NCI-H1417 (cell line): Measurements from ENCODE around the gene C11orf86.
"Not testable (repeated sequence)": the region's sequence is repeated elsewhere in the genome, so short reads cannot be mapped to it uniquely, and the experiment has no call there.

Experiments used
- DNase-seq, 3 experiments: peaks; one replicate each; lab custom pipeline; 2025; lab: John Stamatoyannopoulos, UW

Gene C11orf86

DNA sequence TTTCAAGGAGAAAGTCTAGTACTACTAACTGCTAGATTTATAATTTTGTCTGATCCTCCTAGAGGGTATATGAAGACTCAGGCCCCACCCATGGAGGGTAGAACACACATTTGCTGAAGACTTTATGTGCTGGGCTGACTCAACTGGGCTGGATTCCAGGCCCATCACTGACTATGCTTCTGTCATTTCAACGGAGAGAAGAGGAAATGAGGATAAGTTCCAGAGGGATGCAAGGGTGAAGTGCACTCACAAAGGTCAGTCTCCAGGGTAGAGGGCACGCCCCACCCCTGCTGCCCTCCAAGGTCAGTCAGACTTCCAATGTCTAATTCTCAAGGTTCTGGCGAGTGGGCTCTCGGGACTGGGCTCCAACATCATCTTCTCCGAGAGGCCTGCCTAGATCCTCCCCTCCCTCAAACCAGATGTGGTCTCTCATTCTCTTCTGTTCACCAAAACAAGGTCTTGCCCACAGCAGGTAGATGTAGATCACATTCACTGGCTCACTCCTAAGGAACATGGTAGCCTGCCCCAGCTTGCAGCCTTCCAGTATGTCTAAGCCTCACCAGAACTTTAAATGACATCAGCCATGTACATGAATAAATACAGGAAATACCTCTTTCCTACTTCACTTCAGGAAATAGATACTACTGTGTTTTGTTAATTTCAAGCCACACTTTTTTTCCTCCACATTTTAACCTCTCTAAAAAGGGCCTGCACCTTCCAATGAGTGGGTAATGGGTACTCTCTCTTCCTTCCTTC lies 7.3 kb upstream of the C11orf86 start:
- no peak for DNase-seq

- no peak for DNase-seq
Measured at GRCh38 chr11:66969584-66970225, 5.4 kb upstream of the C11orf86 start.

- no peak for DNase-seq
Measured at GRCh38 chr11:66970371-66970806, 4.7 kb upstream of the C11orf86 start.

DNA sequence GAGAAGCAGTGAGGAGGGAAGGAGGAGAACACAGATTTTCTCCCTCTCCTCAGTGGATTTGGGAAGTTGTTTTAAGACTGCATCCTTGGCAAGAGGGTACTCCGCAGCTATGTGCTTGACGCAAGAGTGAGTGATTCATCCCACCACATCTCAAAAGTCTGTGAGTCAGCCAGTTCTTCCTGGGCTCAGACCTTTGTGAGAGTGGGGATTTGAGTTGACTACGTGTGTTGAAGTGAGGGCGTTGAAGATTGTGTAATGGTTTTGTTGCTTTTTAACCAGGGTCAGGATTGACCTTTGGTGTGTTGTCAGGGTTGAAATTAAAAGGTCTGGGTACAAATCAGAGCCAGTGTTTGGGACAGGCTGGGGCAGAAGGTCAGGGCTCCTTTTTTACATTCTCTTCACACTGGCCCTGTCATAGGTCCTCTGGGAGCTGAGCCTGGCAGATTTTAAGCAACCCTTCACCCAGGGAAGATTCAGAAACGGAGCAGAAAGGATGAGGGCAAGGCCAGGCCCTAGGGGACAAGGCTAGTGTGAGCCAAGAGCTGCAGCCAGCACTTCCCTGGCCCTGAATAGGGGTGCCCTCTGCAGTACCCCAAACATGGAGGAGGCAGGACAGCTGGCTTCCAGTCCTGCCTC lies 4.2 kb upstream of the C11orf86 start:
- no peak for DNase-seq

- no peak for DNase-seq
Measured at GRCh38 chr11:66971488-66971887, 3.6 kb upstream of the C11orf86 start.

- DNase-seq, result no peak
Measured at GRCh38 chr11:66973956-66974580, 1.0 kb upstream of the C11orf86 start.

- DNase-seq, result no peak
Measured at GRCh38 chr11:66975405-66976027, 412 bp downstream of the C11orf86 start.

DNA sequence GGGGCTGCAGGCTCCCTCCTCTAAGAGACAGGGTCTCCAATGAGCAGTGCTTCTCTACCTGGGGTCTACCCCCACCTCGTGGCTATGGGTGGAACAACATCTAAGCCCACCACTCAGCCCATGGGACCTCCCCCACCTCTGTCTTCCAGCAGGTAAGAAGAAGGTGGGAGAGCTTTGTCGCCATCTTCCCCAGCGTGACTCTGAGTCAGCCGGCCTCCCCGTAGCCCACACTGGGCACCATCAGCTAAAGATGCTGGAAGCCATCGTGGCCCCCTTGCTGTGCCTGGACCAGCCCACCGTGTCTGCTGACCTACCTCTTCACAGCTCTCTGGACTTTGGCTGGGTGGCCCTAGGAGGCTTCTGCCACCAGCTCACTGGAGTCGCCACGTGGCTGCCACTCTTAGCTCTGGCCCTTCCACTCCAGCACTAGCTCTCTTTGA lies 944 bp downstream of the C11orf86 start:
- peak in 2 of 3 experiments; percentile 32 to 63 for DNase-seq

DNA sequence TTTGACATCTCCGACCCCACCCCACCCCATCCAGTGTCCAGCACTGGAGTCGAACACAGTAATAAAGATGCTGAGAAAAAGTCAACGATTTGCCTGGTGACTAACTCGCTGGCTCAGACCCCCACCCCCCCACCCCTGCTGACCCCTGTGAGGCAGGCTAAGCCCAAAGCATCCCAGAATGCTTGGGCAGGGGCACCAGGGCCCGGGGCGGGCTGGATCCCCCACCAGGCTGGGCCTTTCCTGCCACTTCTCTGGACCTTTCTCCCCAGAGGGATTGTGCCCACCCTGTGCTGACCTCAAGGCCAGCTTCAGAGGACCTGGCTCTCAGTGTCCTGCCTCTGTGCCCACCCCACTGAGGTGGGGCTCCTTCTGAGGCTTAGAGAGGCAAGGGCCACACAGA lies 1.8 kb downstream of the C11orf86 start:
- no peak for DNase-seq

DNA sequence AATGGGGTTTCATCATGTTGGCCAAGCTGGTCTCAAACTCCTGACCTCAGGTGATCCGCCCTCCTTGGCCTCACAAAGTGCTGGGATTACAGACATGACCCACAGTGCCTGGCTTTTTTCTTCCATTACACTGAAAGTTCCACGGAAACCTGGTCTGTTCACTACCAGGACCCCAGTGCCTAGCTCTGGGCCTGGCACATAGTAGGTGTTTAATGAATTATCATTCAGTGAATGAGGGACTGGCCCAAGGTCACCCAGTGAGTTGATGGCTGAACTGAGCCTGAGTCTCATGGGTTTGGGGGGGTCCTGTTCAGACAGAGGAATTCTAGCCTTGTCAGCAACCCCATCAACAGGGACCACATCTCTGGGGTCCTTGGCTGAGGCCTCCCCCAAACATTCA lies 3.1 kb downstream of the C11orf86 start:
- no peak for DNase-seq

GRCh38 chr11:66978717-66979116 lies 3.6 kb downstream of the C11orf86 start:
- no peak for DNase-seq

GRCh38 chr11:66979336-66979980 lies 4.4 kb downstream of the C11orf86 start:
- DNase-seq, result no peak

GRCh38 chr11:66981976-66982578 lies 7.0 kb downstream of the C11orf86 start:
- peak; percentile 71 to 90 (median 73) for DNase-seq

DNA sequence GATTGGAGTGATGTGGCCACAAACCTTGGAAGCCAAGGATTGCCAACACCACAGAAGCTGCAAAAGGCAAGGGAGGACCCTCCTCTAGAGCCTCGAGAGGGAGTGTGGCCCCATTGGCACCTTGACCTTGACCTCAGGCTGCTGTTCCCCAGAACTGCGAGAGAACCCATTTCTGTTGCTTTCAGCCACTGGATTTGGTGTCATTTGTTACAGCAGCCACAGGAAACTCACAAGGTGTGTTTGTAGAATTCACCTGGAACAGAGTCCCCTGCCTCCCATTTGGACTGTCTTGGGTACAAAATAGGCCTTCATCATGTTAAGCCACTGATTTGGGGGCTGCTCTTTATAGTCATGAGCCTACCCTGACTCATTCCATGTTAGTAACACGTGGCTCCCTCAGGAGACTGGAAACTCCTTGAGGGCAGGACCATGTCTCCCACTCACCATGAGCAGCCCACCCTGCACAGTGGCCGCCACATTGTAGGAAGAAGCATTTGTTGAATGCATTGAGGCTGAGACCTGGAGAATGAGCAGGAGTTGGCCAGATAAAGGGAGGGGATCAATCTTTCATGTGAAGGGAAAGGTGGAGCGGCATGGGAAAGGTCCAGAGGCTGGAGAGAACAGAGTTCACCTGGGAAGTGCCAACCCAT lies 8.3 kb downstream of the C11orf86 start:
- DNase-seq, result no peak

- no peak for DNase-seq
Measured at GRCh38 chr11:66985508-66986177, 10.5 kb downstream of the C11orf86 start.

GRCh38 chr11:66986178-66986545 lies 11.1 kb downstream of the C11orf86 start:
- DNase-seq, result no peak

GRCh38 chr11:66987158-66987620 lies 12.1 kb downstream of the C11orf86 start:
- no peak for DNase-seq

- DNase-seq, result no peak
Measured at GRCh38 chr11:66987924-66988637, 13.0 kb downstream of the C11orf86 start.

DNA sequence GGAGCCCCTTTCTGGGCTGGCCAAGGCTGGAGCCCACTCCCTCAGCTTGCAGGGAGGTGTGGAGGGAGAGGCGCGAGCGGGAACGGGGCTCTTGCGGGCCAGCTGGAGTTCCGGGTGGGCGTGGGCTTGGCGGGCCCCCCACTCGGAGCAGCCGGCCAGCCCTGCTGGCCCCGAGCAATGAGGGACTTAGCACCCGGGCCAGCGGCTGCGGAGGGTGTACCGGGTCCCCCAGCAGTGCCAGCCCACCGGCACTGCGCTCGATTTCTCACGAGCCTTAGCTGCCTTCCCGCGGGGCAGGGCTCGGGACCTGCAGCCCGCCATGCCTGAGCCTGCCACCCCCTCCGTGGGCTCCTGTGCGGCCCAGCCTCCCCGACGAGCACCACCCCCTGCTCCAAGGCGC lies 13.6 kb downstream of the C11orf86 start:
- not testable (repeated sequence) for DNase-seq
